ENCODE data around the gene ANO6.

ANO6 gene

GRCh38 chr12:45435945-45436710 lies 220.2 kb downstream of the ANO6 start:
- Histone ChIP-seq H3K9me3 (ENCODE audit: control insufficient read depth in 2 of 2, low read length in 2 of 2) (peaks cover 2 to 7% of the 10 kb centered on the region in 2 donors), H3K27ac (ENCODE audit: low read length) (no peak overlapping the region), H3K36me3 (ENCODE audit: control insufficient read depth in 2 of 2, insufficient read depth in 2 of 2, low read length in 2 of 2) (peaks cover 9 to 10% of the 10 kb centered on the region in 2 donors), H3K4me3 (ENCODE audit: low read length in 2 of 2) (no peak overlapping the region), H3K27me3 (ENCODE audit: control insufficient read depth in 1 of 2, insufficient read depth in 2 of 2, low read length in 2 of 2) (no peaks in the 10 kb centered on the region), H3K9ac (ENCODE audit: low read length in 2 of 2) (no peak overlapping the region), H3K4me1 (ENCODE audit: control insufficient read depth, insufficient read depth, low read length) (no peaks in the 10 kb centered on the region)

- H3K4me3 ChIP-seq (ENCODE audit: low read length in 2 of 2), result no peak overlapping the region
- H3K27me3 ChIP-seq (ENCODE audit: control insufficient read depth in 1 of 2, insufficient read depth in 2 of 2, low read length in 2 of 2), result no peaks in the 10 kb centered on the region
- no peak overlapping the region for H3K9ac ChIP-seq (ENCODE audit: low read length in 2 of 2)
- peaks cover 7% of the 10 kb centered on the region in 2 donors for H3K9me3 ChIP-seq (ENCODE audit: control insufficient read depth in 2 of 2, low read length in 2 of 2)
- no peaks in the 10 kb centered on the region for H3K4me1 ChIP-seq (ENCODE audit: control insufficient read depth, insufficient read depth, low read length)
- no peak overlapping the region for H3K27ac ChIP-seq (ENCODE audit: low read length)
- H3K36me3 ChIP-seq (ENCODE audit: control insufficient read depth in 2 of 2, insufficient read depth in 2 of 2, low read length in 2 of 2), result peaks cover 0 to 2% of the 10 kb centered on the region in 2 donors
Measured at GRCh38 chr12:45439039-45439438, 223.1 kb downstream of the ANO6 start.

- peaks cover 7 to 18% of the 10 kb centered on the region in 2 donors for H3K9me3 ChIP-seq (ENCODE audit: control insufficient read depth in 2 of 2, low read length in 2 of 2)
- no peaks in the 10 kb centered on the region for H3K4me1 ChIP-seq (ENCODE audit: control insufficient read depth, insufficient read depth, low read length)
- no peak overlapping the region for H3K27ac ChIP-seq (ENCODE audit: low read length)
- H3K27me3 ChIP-seq (ENCODE audit: control insufficient read depth in 1 of 2, insufficient read depth in 2 of 2, low read length in 2 of 2), result no peaks in the 10 kb centered on the region
- no peak overlapping the region for H3K4me3 ChIP-seq (ENCODE audit: low read length in 2 of 2)
- no peaks in the 10 kb centered on the region for H3K36me3 ChIP-seq (ENCODE audit: control insufficient read depth in 2 of 2, insufficient read depth in 2 of 2, low read length in 2 of 2)
- H3K9ac ChIP-seq (ENCODE audit: low read length in 2 of 2), result no peak overlapping the region
Measured at GRCh38 chr12:45446013-45446412, 230.1 kb downstream of the ANO6 start.

DNA sequence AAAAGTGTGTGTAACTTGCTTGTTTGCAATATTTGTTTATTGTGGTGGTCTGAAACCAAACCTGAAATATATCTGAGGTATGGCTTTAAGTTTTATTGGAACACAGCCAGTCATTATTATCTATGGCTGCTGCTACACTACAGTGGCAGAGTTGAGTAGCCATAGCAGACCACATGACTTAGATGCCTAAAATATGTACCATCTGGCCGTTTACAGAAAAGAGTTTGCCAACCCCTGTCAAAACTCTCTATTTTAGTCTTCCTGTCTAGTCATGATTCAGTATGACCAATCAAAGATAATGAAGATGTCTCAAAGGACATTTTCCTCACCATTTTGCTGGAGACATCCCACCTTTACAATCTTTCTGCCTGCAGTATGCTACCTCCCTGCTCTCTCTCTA lies 242.3 kb downstream of the ANO6 start:
- Histone ChIP-seq H3K36me3 (ENCODE audit: control insufficient read depth in 2 of 2, insufficient read depth in 2 of 2, low read length in 2 of 2) (no peaks in the 10 kb centered on the region), H3K27ac (ENCODE audit: low read length) (no peak overlapping the region), H3K27me3 (ENCODE audit: control insufficient read depth in 1 of 2, insufficient read depth in 2 of 2, low read length in 2 of 2) (no peaks in the 10 kb centered on the region), H3K9me3 (ENCODE audit: control insufficient read depth in 2 of 2, low read length in 2 of 2) (no peaks in the 10 kb centered on the region), H3K4me1 (ENCODE audit: control insufficient read depth, insufficient read depth, low read length) (no peaks in the 10 kb centered on the region), H3K4me3 (ENCODE audit: low read length in 2 of 2) (no peak overlapping the region), H3K9ac (ENCODE audit: low read length in 2 of 2) (no peak overlapping the region)

- Histone ChIP-seq H3K36me3 (ENCODE audit: control insufficient read depth in 2 of 2, insufficient read depth in 2 of 2, low read length in 2 of 2) (no peaks in the 10 kb centered on the region), H3K4me1 (ENCODE audit: control insufficient read depth, insufficient read depth, low read length) (no peaks in the 10 kb centered on the region), H3K9me3 (ENCODE audit: control insufficient read depth in 2 of 2, low read length in 2 of 2) (no peaks in the 10 kb centered on the region), H3K4me3 (ENCODE audit: low read length in 2 of 2) (no peak overlapping the region), H3K9ac (ENCODE audit: low read length in 2 of 2) (no peak overlapping the region), H3K27me3 (ENCODE audit: control insufficient read depth in 1 of 2, insufficient read depth in 2 of 2, low read length in 2 of 2) (no peaks in the 10 kb centered on the region), H3K27ac (ENCODE audit: low read length) (no peak overlapping the region)
Measured at GRCh38 chr12:45458854-45459807, 243.2 kb downstream of the ANO6 start.

- no peaks in the 10 kb centered on the region for H3K9me3 ChIP-seq (ENCODE audit: control insufficient read depth in 2 of 2, low read length in 2 of 2)
- H3K4me3 ChIP-seq (ENCODE audit: low read length in 2 of 2), result no peak overlapping the region
- H3K27me3 ChIP-seq (ENCODE audit: control insufficient read depth in 1 of 2, insufficient read depth in 2 of 2, low read length in 2 of 2), result no peaks in the 10 kb centered on the region
Measured at GRCh38 chr12:45462506-45462905, 246.6 kb downstream of the ANO6 start.

GRCh38 chr12:45464699-45465098 lies 248.8 kb downstream of the ANO6 start:
- no peak overlapping the region for H3K27ac ChIP-seq (ENCODE audit: low read length)
- H3K9me3 ChIP-seq (ENCODE audit: control insufficient read depth in 2 of 2, low read length in 2 of 2), result no peaks in the 10 kb centered on the region
- H3K4me1 ChIP-seq (ENCODE audit: control insufficient read depth, insufficient read depth, low read length), result no peaks in the 10 kb centered on the region
- H3K36me3 ChIP-seq (ENCODE audit: control insufficient read depth in 2 of 2, insufficient read depth in 2 of 2, low read length in 2 of 2), result no peaks in the 10 kb centered on the region
- no peaks in the 10 kb centered on the region for H3K27me3 ChIP-seq (ENCODE audit: control insufficient read depth in 1 of 2, insufficient read depth in 2 of 2, low read length in 2 of 2)
- H3K4me3 ChIP-seq (ENCODE audit: low read length in 2 of 2), result no peak overlapping the region
- no peak overlapping the region for H3K9ac ChIP-seq (ENCODE audit: low read length in 2 of 2)

More at GRCh38 chr12:45462506-45462905, 246.6 kb downstream of the ANO6 start:
- no peak overlapping the region for H3K9ac ChIP-seq (ENCODE audit: low read length in 2 of 2)
- no peaks in the 10 kb centered on the region for H3K4me1 ChIP-seq (ENCODE audit: control insufficient read depth, insufficient read depth, low read length)
- no peak overlapping the region for H3K27ac ChIP-seq (ENCODE audit: low read length)
- no peaks in the 10 kb centered on the region for H3K36me3 ChIP-seq (ENCODE audit: control insufficient read depth in 2 of 2, insufficient read depth in 2 of 2, low read length in 2 of 2)

- H3K9me3 ChIP-seq (ENCODE audit: control insufficient read depth in 2 of 2, low read length in 2 of 2), result no peaks in the 10 kb centered on the region
- H3K27me3 ChIP-seq (ENCODE audit: control insufficient read depth in 1 of 2, insufficient read depth in 2 of 2, low read length in 2 of 2), result no peaks in the 10 kb centered on the region
- no peaks in the 10 kb centered on the region for H3K36me3 ChIP-seq (ENCODE audit: control insufficient read depth in 2 of 2, insufficient read depth in 2 of 2, low read length in 2 of 2)
- H3K4me1 ChIP-seq (ENCODE audit: control insufficient read depth, insufficient read depth, low read length), result no peaks in the 10 kb centered on the region
- H3K4me3 ChIP-seq (ENCODE audit: low read length in 2 of 2), result no peak overlapping the region
- H3K27ac ChIP-seq (ENCODE audit: low read length), result no peak overlapping the region
- H3K9ac ChIP-seq (ENCODE audit: low read length in 2 of 2), result no peak overlapping the region
Measured at GRCh38 chr12:45468751-45469615, 253.1 kb downstream of the ANO6 start.

DNA sequence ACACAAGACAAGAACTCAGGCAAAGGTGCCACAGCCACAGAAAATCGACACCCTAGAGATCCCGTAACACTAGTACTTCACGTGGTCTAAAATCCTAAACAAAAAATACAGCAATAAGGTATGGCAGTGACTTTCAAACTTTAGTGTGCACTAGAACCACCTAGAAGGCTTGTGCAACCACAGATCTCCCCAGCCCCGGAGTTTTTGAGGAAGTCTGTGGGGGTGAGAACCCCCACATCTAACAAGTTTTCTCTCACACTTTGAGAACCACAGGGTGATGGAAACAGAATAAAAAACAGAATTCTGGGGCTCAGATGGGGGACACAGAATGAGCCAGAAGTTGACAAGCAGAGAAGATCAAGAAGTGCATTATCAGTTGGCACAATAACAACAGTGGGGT lies 254.0 kb downstream of the ANO6 start:
- Histone ChIP-seq H3K36me3 (ENCODE audit: control insufficient read depth in 2 of 2, insufficient read depth in 2 of 2, low read length in 2 of 2) (no peaks in the 10 kb centered on the region), H3K4me3 (ENCODE audit: low read length in 2 of 2) (no peak overlapping the region), H3K9ac (ENCODE audit: low read length in 2 of 2) (no peak overlapping the region), H3K27me3 (ENCODE audit: control insufficient read depth in 1 of 2, insufficient read depth in 2 of 2, low read length in 2 of 2) (no peaks in the 10 kb centered on the region), H3K27ac (ENCODE audit: low read length) (no peak overlapping the region), H3K9me3 (ENCODE audit: control insufficient read depth in 2 of 2, low read length in 2 of 2) (no peaks in the 10 kb centered on the region), H3K4me1 (ENCODE audit: control insufficient read depth, insufficient read depth, low read length) (no peaks in the 10 kb centered on the region)

DNA sequence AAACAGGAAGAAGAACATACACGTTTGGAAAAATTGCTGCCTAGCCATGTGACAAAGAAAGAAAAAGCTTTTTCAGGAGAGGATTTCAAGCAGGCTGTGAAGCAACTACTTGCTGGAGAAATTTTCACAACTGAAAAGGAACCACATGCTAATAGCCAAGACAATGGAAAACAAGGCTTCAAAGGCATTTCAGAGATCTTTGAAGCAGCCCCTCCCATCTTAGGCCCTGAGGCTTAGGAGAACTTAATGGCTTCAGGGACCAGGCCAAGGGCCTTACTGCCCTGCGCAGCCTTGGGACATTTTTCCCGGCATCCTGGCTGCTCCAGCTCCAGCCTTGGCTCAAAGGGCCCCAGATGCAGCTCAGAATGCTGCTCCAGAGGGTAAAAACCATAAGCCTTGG lies 257.7 kb downstream of the ANO6 start:
- Histone ChIP-seq H3K9me3 (ENCODE audit: control insufficient read depth in 2 of 2, low read length in 2 of 2) (no peaks in the 10 kb centered on the region), H3K27me3 (ENCODE audit: control insufficient read depth in 1 of 2, insufficient read depth in 2 of 2, low read length in 2 of 2) (no peaks in the 10 kb centered on the region), H3K36me3 (ENCODE audit: control insufficient read depth in 2 of 2, insufficient read depth in 2 of 2, low read length in 2 of 2) (no peaks in the 10 kb centered on the region), H3K4me3 (ENCODE audit: low read length in 2 of 2) (no peak overlapping the region), H3K27ac (ENCODE audit: low read length) (no peak overlapping the region), H3K9ac (ENCODE audit: low read length in 2 of 2) (no peak overlapping the region), H3K4me1 (ENCODE audit: control insufficient read depth, insufficient read depth, low read length) (no peaks in the 10 kb centered on the region)
